ENCODE results near the gene NTM.

NTM gene

GRCh38 chr11:132334769-132335280 is 964.4 kb downstream of the NTM start:
- no peak overlapping the region for H3K27ac ChIP-seq (ENCODE audit: low read depth, low read length, severe bottlenecking)
- H3K9me3 ChIP-seq (ENCODE audit: control insufficient read depth, low read length) = no peaks in the 10 kb centered on the region
- H3K4me3 ChIP-seq (ENCODE audit: extremely low read depth, insufficient read depth, low read length, poor library complexity, severe bottlenecking) = no peak overlapping the region
- H3K4me1 ChIP-seq (ENCODE audit: control insufficient read depth, insufficient read depth, low read length, poor library complexity, severe bottlenecking) = no peaks in the 10 kb centered on the region
- 89 to 93% methylated on average over 5 to 12 of the region's 15 CpGs for whole genome bisulfite sequencing, 2 experiments (ENCODE audit: insufficient coverage in 2 of 2)
- H3K36me3 ChIP-seq (ENCODE audit: control insufficient read depth, insufficient read depth, low read length) = no peaks in the 10 kb centered on the region

- H3K4me3 ChIP-seq (ENCODE audit: extremely low read depth, insufficient read depth, low read length, poor library complexity, severe bottlenecking) = no peak overlapping the region
- H3K9me3 ChIP-seq (ENCODE audit: control insufficient read depth, low read length) = no peaks in the 10 kb centered on the region
- no peak overlapping the region for H3K27ac ChIP-seq (ENCODE audit: low read depth, low read length, severe bottlenecking)
- 94 to 97% methylated on average over 11 to 12 of the region's 14 CpGs for WGBS, 2 experiments (ENCODE audit: insufficient coverage in 2 of 2)
- H3K4me1 ChIP-seq (ENCODE audit: control insufficient read depth, insufficient read depth, low read length, poor library complexity, severe bottlenecking) = no peaks in the 10 kb centered on the region
- no peaks in the 10 kb centered on the region for H3K36me3 ChIP-seq (ENCODE audit: control insufficient read depth, insufficient read depth, low read length)
Measured at GRCh38 chr11:132335311-132335710, 964.9 kb downstream of the NTM start.

- H3K4me3 ChIP-seq (ENCODE audit: extremely low read depth, insufficient read depth, low read length, poor library complexity, severe bottlenecking) = no peak overlapping the region
- no peaks in the 10 kb centered on the region for H3K4me1 ChIP-seq (ENCODE audit: control insufficient read depth, insufficient read depth, low read length, poor library complexity, severe bottlenecking)
- no peaks in the 10 kb centered on the region for H3K9me3 ChIP-seq (ENCODE audit: control insufficient read depth, low read length)
- no peaks in the 10 kb centered on the region for H3K36me3 ChIP-seq (ENCODE audit: control insufficient read depth, insufficient read depth, low read length)
- no peak overlapping the region for H3K27ac ChIP-seq (ENCODE audit: low read depth, low read length, severe bottlenecking)
- WGBS, 2 experiments (ENCODE audit: insufficient coverage in 2 of 2) = 94 to 98% methylated on average over 9 to 11 of the region's 12 CpGs
Measured at GRCh38 chr11:132336781-132337535, 966.5 kb downstream of the NTM start.

- Histone ChIP-seq H3K9me3 (ENCODE audit: control insufficient read depth, low read length) (no peaks in the 10 kb centered on the region), H3K4me1 (ENCODE audit: control insufficient read depth, insufficient read depth, low read length, poor library complexity, severe bottlenecking) (no peaks in the 10 kb centered on the region), H3K27ac (ENCODE audit: low read depth, low read length, severe bottlenecking) (no peak overlapping the region), H3K4me3 (ENCODE audit: extremely low read depth, insufficient read depth, low read length, poor library complexity, severe bottlenecking) (no peak overlapping the region), H3K36me3 (ENCODE audit: control insufficient read depth, insufficient read depth, low read length) (no peaks in the 10 kb centered on the region)
- WGBS, 2 experiments (ENCODE audit: insufficient coverage in 2 of 2) = 86 to 100% methylated on average over 1 of the region's 2 CpGs
Measured at GRCh38 chr11:132337819-132338416, 967.5 kb downstream of the NTM start.

GRCh38 chr11:132342408-132342807 is 972.0 kb downstream of the NTM start:
- Histone ChIP-seq H3K9me3 (ENCODE audit: control insufficient read depth, low read length) (no peaks in the 10 kb centered on the region), H3K36me3 (ENCODE audit: control insufficient read depth, insufficient read depth, low read length) (no peaks in the 10 kb centered on the region), H3K4me3 (ENCODE audit: extremely low read depth, insufficient read depth, low read length, poor library complexity, severe bottlenecking) (no peak overlapping the region), H3K4me1 (ENCODE audit: control insufficient read depth, insufficient read depth, low read length, poor library complexity, severe bottlenecking) (no peaks in the 10 kb centered on the region), H3K27ac (ENCODE audit: low read depth, low read length, severe bottlenecking) (no peak overlapping the region)
- WGBS, 2 experiments (ENCODE audit: insufficient coverage in 2 of 2) = 90 to 93% methylated on average over 3 of the region's 3 CpGs

GRCh38 chr11:132343445-132344175 is 973.2 kb downstream of the NTM start:
- Histone ChIP-seq H3K4me1 (ENCODE audit: control insufficient read depth, insufficient read depth, low read length, poor library complexity, severe bottlenecking) (no peaks in the 10 kb centered on the region), H3K27ac (ENCODE audit: low read depth, low read length, severe bottlenecking) (no peak overlapping the region), H3K36me3 (ENCODE audit: control insufficient read depth, insufficient read depth, low read length) (no peaks in the 10 kb centered on the region), H3K9me3 (ENCODE audit: control insufficient read depth, low read length) (no peaks in the 10 kb centered on the region), H3K4me3 (ENCODE audit: extremely low read depth, insufficient read depth, low read length, poor library complexity, severe bottlenecking) (no peak overlapping the region)
- 83 to 85% methylated on average over 2 to 3 of the region's 5 CpGs for WGBS, 2 experiments (ENCODE audit: insufficient coverage in 2 of 2)

GRCh38 chr11:132346558-132347148 is 976.2 kb downstream of the NTM start:
- Histone ChIP-seq H3K4me1 (ENCODE audit: control insufficient read depth, insufficient read depth, low read length, poor library complexity, severe bottlenecking) (no peaks in the 10 kb centered on the region), H3K9me3 (ENCODE audit: control insufficient read depth, low read length) (no peaks in the 10 kb centered on the region), H3K4me3 (ENCODE audit: extremely low read depth, insufficient read depth, low read length, poor library complexity, severe bottlenecking) (no peak overlapping the region), H3K27ac (ENCODE audit: low read depth, low read length, severe bottlenecking) (no peak overlapping the region), H3K36me3 (ENCODE audit: control insufficient read depth, insufficient read depth, low read length) (no peaks in the 10 kb centered on the region)
- WGBS, 2 experiments (ENCODE audit: insufficient coverage in 2 of 2) = 76 to 94% methylated on average over 3 of the region's 6 CpGs

- 77 to 86% methylated on average over 12 to 14 of the region's 22 CpGs for WGBS, 2 experiments (ENCODE audit: insufficient coverage in 2 of 2)
- no peaks in the 10 kb centered on the region for H3K4me1 ChIP-seq (ENCODE audit: control insufficient read depth, insufficient read depth, low read length, poor library complexity, severe bottlenecking)
- H3K36me3 ChIP-seq (ENCODE audit: control insufficient read depth, insufficient read depth, low read length) = no peaks in the 10 kb centered on the region
- no peaks in the 10 kb centered on the region for H3K9me3 ChIP-seq (ENCODE audit: control insufficient read depth, low read length)
- no peak overlapping the region for H3K4me3 ChIP-seq (ENCODE audit: extremely low read depth, insufficient read depth, low read length, poor library complexity, severe bottlenecking)
- H3K27ac ChIP-seq (ENCODE audit: low read depth, low read length, severe bottlenecking) = no peak overlapping the region
Measured at GRCh38 chr11:132347156-132348090, 977.0 kb downstream of the NTM start.

- Histone ChIP-seq H3K9me3 (ENCODE audit: control insufficient read depth, low read length) (no peaks in the 10 kb centered on the region), H3K4me1 (ENCODE audit: control insufficient read depth, insufficient read depth, low read length, poor library complexity, severe bottlenecking) (no peaks in the 10 kb centered on the region)
- 83 to 93% methylated on average over 6 to 7 of the region's 7 CpGs for WGBS, 2 experiments (ENCODE audit: insufficient coverage in 2 of 2)
Measured at GRCh38 chr11:132349811-132350733, 979.7 kb downstream of the NTM start.

More at GRCh38 chr11:132349811-132350733, 979.7 kb downstream of the NTM start:
- H3K27ac ChIP-seq (ENCODE audit: low read depth, low read length, severe bottlenecking) = no peak overlapping the region
- H3K4me3 ChIP-seq (ENCODE audit: extremely low read depth, insufficient read depth, low read length, poor library complexity, severe bottlenecking) = no peak overlapping the region
- H3K36me3 ChIP-seq (ENCODE audit: control insufficient read depth, insufficient read depth, low read length) = no peaks in the 10 kb centered on the region
